Activated T-cell treated with anti-CD3 and anti-CD28 coated beads, Interleukin-2, amount 50 U/mL, for 72 hours (primary cell): ENCODE measurements around the gene COG5. TPM values are rescaled to one million over a fixed set of nuclear protein-coding genes. Genes with fewer than 3 reads are reported as not detected.
"Not testable (repeated sequence)": the region's sequence is repeated elsewhere in the genome, so short reads cannot be mapped to it uniquely, and the experiment has no call there.

Source experiments
- ATAC-seq, 2 donors: fragments of 150-1000 bp; cut with Tn5 transposase; replicated peaks in 1 of 2; 2 replicates each; pipeline ENCODE4 v1.10.0; 2021; ENCODE audit warnings: moderate library complexity in 2 of 2, mild to moderate bottlenecking in 1 of 2
- DNase-seq, 2 donors: peaks; one replicate each; pipeline ENCODE4 v3.0.0; 2021 to 2022; ENCODE audit warnings: mixed read lengths in 1 of 2
- H3K27ac Mint-ChIP-seq: one replicate; pipeline ENCODE4 v1.8.0; 2022; ENCODE audit warnings: mild to moderate bottlenecking, moderate library complexity, mixed read lengths
- H3K27me3 Mint-ChIP-seq: one replicate; pipeline ENCODE4 v1.8.0; 2022; ENCODE audit warnings: low read depth, mixed read lengths
- H3K36me3 Mint-ChIP-seq, 2 donors: one replicate each; pipeline ENCODE4 v1.8.0; 2022; ENCODE audit warnings: mixed read lengths in 2 of 2, mild to moderate bottlenecking in 1 of 2; ENCODE audit not compliant: insufficient read depth in 2 of 2
- H3K4me1 Mint-ChIP-seq: one replicate; pipeline ENCODE4 v1.8.0; 2022; ENCODE audit warnings: low read depth, mixed read lengths
- H3K4me3 Mint-ChIP-seq, 2 donors: one replicate each; pipeline ENCODE4 v1.8.0; 2022; ENCODE audit warnings: mild to moderate bottlenecking in 2 of 2, mixed read lengths in 2 of 2, moderate library complexity in 2 of 2
- H3K9me3 Mint-ChIP-seq, 2 donors: one replicate each; pipeline ENCODE4 v1.8.0; 2022; ENCODE audit warnings: mixed read lengths in 2 of 2
- total RNA-seq, 2 donors: library from RNA; stranded (reverse); gene quantifications; one replicate each; pipeline ENCODE4 v1.2.3, GENCODE V29; 2022

Gene COG5
- total RNA-seq, 2 donors from 2014 or later: 30.4 to 55.5 TPM

DNA sequence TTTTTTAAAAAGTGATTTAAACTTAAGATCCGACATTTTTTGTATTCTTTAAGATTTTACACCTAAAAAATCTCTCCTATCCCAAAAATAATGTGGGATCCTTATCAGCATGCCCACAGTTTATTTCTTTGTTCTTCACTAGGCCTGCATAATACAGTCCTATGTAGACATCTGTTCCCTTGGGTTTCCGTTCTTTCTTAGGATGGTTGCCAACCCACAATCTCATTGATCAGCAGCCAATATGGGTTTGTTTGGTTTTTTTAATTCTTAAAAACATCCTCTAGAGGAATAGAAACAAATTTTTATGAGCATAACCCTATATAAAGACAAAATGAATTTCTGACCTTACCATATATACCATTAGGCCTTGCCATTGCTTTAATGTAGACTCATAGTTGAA, 403.3 kb downstream of the COG5 start:
- ATAC-seq (no peak), DNase-seq (no peak)
- H3K27me3 Mint-ChIP-seq: peaks cover 7% of the 10 kb centered on the region
- no peak overlapping the region for H3K27ac Mint-ChIP-seq
- H3K4me1 Mint-ChIP-seq: no peaks in the 10 kb centered on the region
- no peaks in the 10 kb centered on the region for H3K36me3 Mint-ChIP-seq
- H3K9me3 Mint-ChIP-seq: no peaks in the 10 kb centered on the region
- no peak overlapping the region for H3K4me3 Mint-ChIP-seq

DNA sequence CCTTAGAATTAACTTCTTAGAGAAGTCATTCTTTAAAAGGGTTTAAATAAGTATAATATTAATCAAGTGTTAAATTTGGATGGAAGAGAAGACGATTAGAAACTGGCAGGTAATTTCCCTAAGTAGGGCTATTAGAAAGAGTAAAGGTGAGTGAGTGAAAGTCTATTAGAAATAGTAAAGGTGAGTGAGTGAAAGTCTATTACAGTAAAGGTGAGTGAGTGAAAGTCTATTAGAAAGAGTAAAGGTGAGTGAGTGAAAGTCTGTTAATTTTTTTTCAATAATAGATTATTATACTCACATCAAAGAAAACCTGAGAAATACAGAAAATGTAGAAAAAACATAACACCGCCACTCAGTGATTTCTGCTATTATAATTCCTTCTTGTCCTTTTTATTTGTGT, 405.7 kb downstream of the COG5 start:
- Mint-ChIP-seq H3K4me3 (no peak overlapping the region), H3K27ac (no peak overlapping the region), H3K9me3 (no peaks in the 10 kb centered on the region), H3K4me1 (no peaks in the 10 kb centered on the region), H3K27me3 (no peaks in the 10 kb centered on the region), H3K36me3 (no peaks in the 10 kb centered on the region)
- ATAC-seq (no peak), DNase-seq (no peak)

DNA sequence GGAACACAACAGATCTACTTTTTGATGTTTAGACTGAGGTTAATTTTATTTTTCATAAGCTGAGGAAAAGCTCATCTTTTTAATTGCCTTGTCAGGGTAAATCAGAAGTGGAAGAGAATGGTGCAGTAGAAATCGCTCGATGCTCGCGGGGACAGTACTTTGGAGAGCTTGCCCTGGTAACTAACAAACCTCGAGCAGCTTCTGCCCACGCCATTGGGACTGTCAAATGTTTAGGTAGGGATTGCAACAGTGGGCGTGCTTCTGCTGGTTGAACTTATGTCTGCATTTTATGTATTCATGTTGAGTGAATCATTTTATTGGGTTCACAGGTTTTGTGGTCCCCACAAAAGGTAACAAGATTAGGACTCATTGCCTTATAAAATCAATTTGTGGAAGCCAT, 406.6 kb downstream of the COG5 start:
- no peak for ATAC-seq
- Mint-ChIP-seq H3K4me3 (no peak overlapping the region), H3K27me3 (no peaks in the 10 kb centered on the region), H3K36me3 (no peaks in the 10 kb centered on the region), H3K9me3 (no peaks in the 10 kb centered on the region), H3K4me1 (no peaks in the 10 kb centered on the region), H3K27ac (no peak overlapping the region)
- no peak for DNase-seq

DNA sequence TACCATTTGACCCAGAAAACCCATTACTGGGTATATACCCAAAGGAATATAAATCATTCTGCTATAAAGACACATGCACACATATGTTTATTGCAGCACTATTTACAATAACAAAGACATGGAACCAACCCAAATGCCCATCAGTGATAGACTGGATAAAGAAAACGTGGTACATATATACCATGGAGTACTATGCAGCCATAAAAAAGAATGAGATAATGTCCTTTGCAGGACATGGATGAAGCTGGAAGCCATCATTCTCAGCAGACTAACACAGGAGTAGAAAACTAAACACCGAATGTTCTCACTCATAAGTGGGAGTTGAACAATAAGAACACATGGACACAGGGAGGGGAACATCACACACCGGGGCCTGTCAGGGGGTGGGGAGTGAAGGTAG, 408.0 kb downstream of the COG5 start:
- not testable (repeated sequence) for H3K36me3 Mint-ChIP-seq, ATAC-seq, H3K9me3 Mint-ChIP-seq

DNA sequence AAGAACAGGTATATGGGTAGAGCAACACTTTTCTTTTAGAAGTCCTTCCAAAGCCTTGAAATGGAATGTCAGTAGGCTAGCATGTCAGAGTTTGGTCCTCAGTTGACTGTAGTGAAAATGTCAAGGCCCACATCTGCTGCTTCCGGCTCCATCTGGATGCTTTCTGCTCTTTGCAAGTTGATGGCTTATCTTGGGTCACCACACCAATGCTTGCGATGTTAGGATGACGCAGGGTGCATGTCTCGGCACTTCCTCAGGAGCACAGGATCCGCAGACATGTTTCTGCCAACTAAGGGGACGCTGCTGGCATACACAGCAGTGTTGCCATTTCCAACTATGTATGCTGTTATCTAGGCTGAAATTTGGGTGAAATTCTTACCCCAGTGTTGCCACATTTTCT, 408.9 kb downstream of the COG5 start:
- no peaks in the 10 kb centered on the region for H3K9me3 Mint-ChIP-seq
- ATAC-seq (no peak), DNase-seq (no peak)
- H3K4me1 Mint-ChIP-seq: no peaks in the 10 kb centered on the region
- no peak overlapping the region for H3K27ac Mint-ChIP-seq
- no peak overlapping the region for H3K4me3 Mint-ChIP-seq
- H3K36me3 Mint-ChIP-seq: no peaks in the 10 kb centered on the region
- H3K27me3 Mint-ChIP-seq: no peaks in the 10 kb centered on the region

More for the DNA sequence above, 408.0 kb downstream of the COG5 start:
- DNase-seq, H3K27me3 Mint-ChIP-seq, H3K4me1 Mint-ChIP-seq, H3K4me3 Mint-ChIP-seq, H3K27ac Mint-ChIP-seq: not testable (repeated sequence)

DNA sequence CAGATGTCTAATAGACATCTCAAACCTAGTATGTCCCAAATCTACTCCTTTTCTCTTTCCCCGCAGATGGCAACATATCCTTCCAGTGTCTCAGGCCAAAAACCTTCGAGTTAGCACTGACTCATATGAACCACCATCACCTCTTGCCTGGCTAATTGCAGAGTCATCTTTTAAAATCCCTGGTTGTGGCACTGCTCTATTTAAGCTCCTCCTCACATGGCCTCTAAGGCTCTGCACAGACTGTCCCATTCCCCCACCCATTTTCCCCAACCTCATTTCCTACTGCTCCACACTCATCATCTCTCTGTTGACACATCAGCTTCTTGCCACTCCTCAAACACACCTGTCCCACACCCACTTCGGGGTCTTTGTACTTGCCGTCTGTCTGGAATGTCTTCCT, 411.7 kb downstream of the COG5 start:
- H3K27ac Mint-ChIP-seq: no peak overlapping the region
- DNase-seq (no peak), ATAC-seq (peak in 1 of 2 donors; percentile 51)
- peaks cover 5% of the 10 kb centered on the region for H3K4me1 Mint-ChIP-seq
- no peaks in the 10 kb centered on the region for H3K27me3 Mint-ChIP-seq
- no peak overlapping the region for H3K4me3 Mint-ChIP-seq
- H3K36me3 Mint-ChIP-seq: no peaks in the 10 kb centered on the region
- H3K9me3 Mint-ChIP-seq: no peaks in the 10 kb centered on the region

Other genes with a start within 250 kb of the COG5 start
- gene GPR22, start 93.9 kb downstream of the COG5 start, total RNA-seq: not detected
- gene DUS4L, start 51 bp upstream of the COG5 start, total RNA-seq: 10 to 100 TPM; 14.9 to 16.3 TPM
- 10 to 100 TPM; 37.8 to 44.3 TPM for gene BCAP29, start 16.3 kb upstream of the COG5 start, total RNA-seq
- gene SLC26A4, start 96.9 kb upstream of the COG5 start, total RNA-seq: 10 to 100 TPM in 1 of 2 donors, 1 to 10 TPM in 1; 7.9 to 18.3 TPM
- gene CBLL1, start 180.2 kb upstream of the COG5 start, total RNA-seq: 10 to 100 TPM; 39.8 to 44.6 TPM
- gene SLC26A3, start 239.3 kb upstream of the COG5 start, total RNA-seq: not detected